Gastroesophageal sphincter (tissue), 3 donors: ENCODE data around the gene PYM1.

Experiments used
- CTCF ChIP-seq, 4 experiments: fragments of 200-600 bp in 2 of 4; fragments of 450-650 bp in 2 of 4; sonication (generic) in 1 of 4; IDR thresholded peaks; one replicate each; pipeline ENCODE4 v1.5.1; 2017 to 2019; ENCODE audit warnings: antibody characterized with exemption in 4 of 4, mild to moderate bottlenecking in 2 of 4, moderate library complexity in 2 of 4
- EP300 ChIP-seq: sonication (generic); formaldehyde crosslinking; IDR thresholded peaks from one replicate; pipeline ENCODE4 v1.6.1; 2017; ENCODE audit warnings: antibody characterized with exemption, mild to moderate bottlenecking
- POLR2AphosphoS5 ChIP-seq: sonication (generic); formaldehyde crosslinking; IDR thresholded peaks from one replicate; pipeline ENCODE4 v1.6.1; 2017; ENCODE audit warnings: antibody characterized with exemption

- TF ChIP-seq CTCF (IDR thresholded peaks at IDR 0.05): no peak
- no peak for TF ChIP-seq POLR2AphosphoS5
- no peak for TF ChIP-seq EP300
These were observed 41.7 kb upstream of the PYM1 start for GRCh38 chr12:55969356-55969755.
